ENCODE data around the gene KCNQ1OT1.

DNA sequence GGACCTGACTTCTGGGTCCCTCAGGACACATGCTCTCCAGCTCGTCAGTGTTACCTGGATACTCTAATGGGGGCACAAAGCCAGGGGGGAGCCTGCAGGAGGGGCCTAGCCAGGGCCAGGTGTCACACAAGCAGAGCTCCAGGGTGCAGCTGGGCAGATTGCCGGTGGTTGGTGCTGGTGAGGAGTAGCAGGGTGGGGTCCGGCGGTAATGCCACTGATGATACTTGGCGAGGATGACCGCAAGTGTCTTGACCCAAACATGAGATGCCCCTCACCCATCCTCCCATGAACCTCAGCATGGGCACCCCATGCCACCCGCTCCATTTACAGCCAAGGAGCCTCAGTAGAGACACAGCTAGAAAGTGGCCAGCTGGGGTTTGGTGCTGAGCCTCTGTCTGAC is 15.1 kb upstream of the KCNQ1OT1 start:
- TF ChIP-seq, protein P1, sequence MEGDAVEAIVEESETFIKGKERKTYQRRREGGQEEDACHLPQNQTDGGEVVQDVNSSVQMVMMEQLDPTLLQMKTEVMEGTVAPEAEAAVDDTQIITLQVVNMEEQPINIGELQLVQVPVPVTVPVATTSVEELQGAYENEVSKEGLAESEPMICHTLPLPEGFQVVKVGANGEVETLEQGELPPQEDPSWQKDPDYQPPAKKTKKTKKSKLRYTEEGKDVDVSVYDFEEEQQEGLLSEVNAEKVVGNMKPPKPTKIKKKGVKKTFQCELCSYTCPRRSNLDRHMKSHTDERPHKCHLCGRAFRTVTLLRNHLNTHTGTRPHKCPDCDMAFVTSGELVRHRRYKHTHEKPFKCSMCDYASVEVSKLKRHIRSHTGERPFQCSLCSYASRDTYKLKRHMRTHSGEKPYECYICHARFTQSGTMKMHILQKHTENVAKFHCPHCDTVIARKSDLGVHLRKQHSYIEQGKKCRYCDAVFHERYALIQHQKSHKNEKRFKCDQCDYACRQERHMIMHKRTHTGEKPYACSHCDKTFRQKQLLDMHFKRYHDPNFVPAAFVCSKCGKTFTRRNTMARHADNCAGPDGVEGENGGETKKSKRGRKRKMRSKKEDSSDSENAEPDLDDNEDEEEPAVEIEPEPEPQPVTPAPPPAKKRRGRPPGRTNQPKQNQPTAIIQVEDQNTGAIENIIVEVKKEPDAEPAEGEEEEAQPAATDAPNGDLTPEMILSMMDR (IDR thresholded peaks at IDR 0.05), result no peak
- TF ChIP-seq POLR2A (IDR thresholded peaks at IDR 0.05), result no peak
